Endothelial cell of hepatic sinusoid (primary cell): ENCODE results near the gene MRGPRX1.
"Not testable (repeated sequence)": the region's sequence is repeated elsewhere in the genome, so short reads cannot be mapped to it uniquely, and the experiment has no call there.

Source experiments
- in situ Hi-C: cut with HindIII; loops from 2 replicates; pipeline ENCODE4 v1.10.0; 2017; ENCODE audit warnings: low sequenced_read_pairs

MRGPRX1 gene

GRCh38 chr11:18939314-18939713 is at the start of gene MRGPRX1:
TSS of gene MRGPRX1 (minus strand) at chr11:18939414. CDS start at chr11:18934784, 4,630 bp downstream.
- in situ Hi-C loops = loop anchor here (5.0 kb wide), 1 partner anchor 63 kb away; no protein-coding TSS in a partner anchor

GRCh38 chr11:18987454-18988231 is 48.4 kb upstream of the MRGPRX1 start:
- in situ Hi-C loops = no loop called here

- in situ Hi-C loops = no loop called here
These were observed 47.5 kb upstream of the MRGPRX1 start for GRCh38 chr11:18986744-18987143.

GRCh38 chr11:18981897-18982296 is 42.7 kb upstream of the MRGPRX1 start:
- in situ Hi-C loops = no loop called here

- in situ Hi-C loops = no loop called here
These were observed 35.0 kb upstream of the MRGPRX1 start for GRCh38 chr11:18974192-18974591.

GRCh38 chr11:18972336-18972735 is 33.1 kb upstream of the MRGPRX1 start:
- in situ Hi-C loops = no loop called here

- in situ Hi-C loops = no loop called here
These were observed 30.5 kb upstream of the MRGPRX1 start for GRCh38 chr11:18969720-18970119.

- in situ Hi-C loops = no loop called here
These were observed 19.2 kb upstream of the MRGPRX1 start for GRCh38 chr11:18958221-18958910.

GRCh38 chr11:18956630-18957029 is 17.4 kb upstream of the MRGPRX1 start:
- in situ Hi-C loops = no loop called here

GRCh38 chr11:18936002-18936673 is 3.1 kb downstream of the MRGPRX1 start:
- in situ Hi-C loops = loop anchor here (5.0 kb wide), 1 partner anchor 66 kb away; no protein-coding TSS in a partner anchor

GRCh38 chr11:18934195-18934814 is 4.9 kb downstream of the MRGPRX1 start:
- in situ Hi-C loops = no loop called here

- in situ Hi-C loops = no loop called here
These were observed 11.5 kb downstream of the MRGPRX1 start for GRCh38 chr11:18927550-18928322.

- in situ Hi-C loops = not testable (repeated sequence)
These were observed 13.8 kb downstream of the MRGPRX1 start for GRCh38 chr11:18925426-18925825.

- in situ Hi-C loops = no loop called here
These were observed 26.3 kb downstream of the MRGPRX1 start for GRCh38 chr11:18912883-18913282.

GRCh38 chr11:18907391-18907790 is 31.8 kb downstream of the MRGPRX1 start:
- in situ Hi-C loops = no loop called here

GRCh38 chr11:18900637-18901036 is 38.6 kb downstream of the MRGPRX1 start:
- in situ Hi-C loops = not testable (repeated sequence)

- in situ Hi-C loops = not testable (repeated sequence)
These were observed 39.0 kb downstream of the MRGPRX1 start for GRCh38 chr11:18900151-18900611.

GRCh38 chr11:18891712-18892111 is 47.5 kb downstream of the MRGPRX1 start:
- in situ Hi-C loops = not testable (repeated sequence)

- in situ Hi-C loops = no loop called here
These were observed 48.6 kb downstream of the MRGPRX1 start for GRCh38 chr11:18890615-18891014.
